PC-3 (cell line): ENCODE results near the gene FCN3. TPM values are rescaled to one million over a fixed set of nuclear protein-coding genes. Genes with fewer than 3 reads are reported as not detected.

Experiments used
- ATAC-seq: fragments of 200-7000 bp; cut with Tn5 transposase; 2 replicates; pipeline ENCODE4 v1.9.1; 2020; ENCODE audit warnings: mild to moderate bottlenecking, moderate library complexity
- BruUV-seq: library from RNA; stranded (reverse); fragments of 400-500 nt; replicated peaks from 2 replicates; lab custom pipeline; 2021; lab: Mats Ljungman, UMichigan
- CTCF ChIA-PET: fragments of 300-600 bp; sonication (Branson Sonifier 250); formaldehyde crosslinking; loops from one replicate; lab custom pipeline; 2022; ENCODE audit warnings: antibody characterized with exemption; lab: Charles Lee
- POLR2A ChIA-PET: fragments of 300-600 bp; sonication (Branson Sonifier 250); formaldehyde crosslinking; loops from one replicate; lab custom pipeline; 2022; ENCODE audit warnings: antibody characterized with exemption; ENCODE audit not compliant: unreplicated experiment; lab: Charles Lee
- DNase-seq: peaks from one replicate; pipeline ENCODE4 v3.0.0-alpha.2; 2015
- H2AFZ ChIP-seq: fragments of 300-600 bp; sonication (generic); 2 replicates; pipeline ENCODE4 v1.6.0; 2016; ENCODE audit warnings: antibody characterized with exemption, low read length
- H3F3A ChIP-seq: fragments of 300-600 bp; sonication (generic); one replicate; pipeline ENCODE4 v1.6.0; 2017; ENCODE audit warnings: antibody characterized with exemption, low read length, control low read depth, mild to moderate bottlenecking; ENCODE audit not compliant: unreplicated experiment
- H3K27ac ChIP-seq: fragments of 300-600 bp; sonication (generic); 2 replicates; pipeline ENCODE4 v1.5.1; 2016; ENCODE audit warnings: mild to moderate bottlenecking, low read length
- H3K27me3 ChIP-seq: fragments of 300-600 bp; sonication (generic); 2 replicates; pipeline ENCODE4 v1.6.1; 2016; ENCODE audit warnings: low read length, mixed read lengths
- H3K36me3 ChIP-seq: fragments of 300-600 bp; sonication (generic); 2 replicates; pipeline ENCODE4 v1.6.1; 2016; ENCODE audit warnings: low read depth, mixed run types, low read length, mixed read lengths
- H3K4me1 ChIP-seq: fragments of 300-600 bp; sonication (generic); 2 replicates; pipeline ENCODE4 v1.5.1; 2016; ENCODE audit warnings: low read length; ENCODE audit not compliant: insufficient read depth
- H3K4me2 ChIP-seq: fragments of 300-600 bp; sonication (generic); 2 replicates; pipeline ENCODE4 v1.6.0; 2016; ENCODE audit warnings: low read length
- H3K4me3 ChIP-seq: fragments of 300-600 bp; sonication (generic); 2 replicates; pipeline ENCODE4 v1.5.1; 2016; ENCODE audit warnings: mild to moderate bottlenecking, low read length, mixed read lengths
- H3K79me2 ChIP-seq: fragments of 300-600 bp; sonication (generic); 2 replicates; pipeline ENCODE4 v1.6.1; 2017; ENCODE audit warnings: low read length, mixed read lengths
- H3K9ac ChIP-seq: fragments of 300-600 bp; sonication (generic); 2 replicates; pipeline ENCODE4 v1.6.0; 2016; ENCODE audit warnings: mild to moderate bottlenecking, low read length
- H3K9me2 ChIP-seq: fragments of 300-600 bp; sonication (generic); replicated peaks from 2 replicates; pipeline ENCODE4 v1.6.1; 2016; ENCODE audit warnings: mixed run types, low read length, mixed read lengths
- H3K9me3 ChIP-seq: fragments of 300-600 bp; sonication (generic); 2 replicates; pipeline ENCODE4 v1.6.1; 2016; ENCODE audit warnings: low read length, mixed read lengths
- H4K20me1 ChIP-seq: fragments of 300-600 bp; sonication (generic); 2 replicates; pipeline ENCODE4 v1.6.1; 2016; ENCODE audit warnings: low read length, mixed read lengths
- CTCF ChIP-seq: fragments of 300-600 bp; sonication (generic); conservative IDR thresholded peaks from 2 replicates; pipeline ENCODE4 v1.5.1; 2017; ENCODE audit warnings: antibody characterized with exemption, low read depth, mild to moderate bottlenecking, low read length
- EZH2 ChIP-seq: fragments of 300-600 bp; sonication (generic); IDR thresholded peaks from one replicate; pipeline ENCODE4 v1.6.1; 2017; ENCODE audit warnings: antibody characterized with exemption, mild to moderate bottlenecking, low read length; ENCODE audit not compliant: unreplicated experiment
- EZH2phosphoT487 ChIP-seq: fragments of 300-600 bp; sonication (generic); IDR thresholded peaks from 2 replicates; pipeline ENCODE4 v1.6.1; 2018; ENCODE audit warnings: mild to moderate bottlenecking, antibody characterized with exemption, low read length, borderline replicate concordance
- intact Hi-C: fragments of 100-400 bp; cut with micrococcal nuclease; formaldehyde crosslinking; loops from 2 replicates; pipeline ENCODE4 v1.9.0; 2023
- total RNA-seq: library from RNA; depleted of rRNA; stranded (reverse); fragments of >200 nt; gene quantifications from 2 replicates; pipeline ENCODE4 v1.2.3, GENCODE V29; 2014

FCN3 gene
- total RNA-seq, 1 experiment from 2014 or later: not detected

GRCh38 chr1:27356277-27356618, 18.4 kb downstream of the FCN3 start:
- intact Hi-C loops: no loop called here
- Histone ChIP-seq H4K20me1 (no peaks in the 10 kb centered on the region), H2AFZ (no peak overlapping the region), H3K36me3 (peaks cover 12% of the 10 kb centered on the region), H3F3A (no peaks in the 10 kb centered on the region), H3K4me1 (no peaks in the 10 kb centered on the region), H3K4me2 (no peak overlapping the region), H3K9me2 (no peaks in the 10 kb centered on the region), H3K79me2 (no peaks in the 10 kb centered on the region), H3K4me3 (no peak overlapping the region), H3K27ac (no peak overlapping the region), H3K9me3 (no peaks in the 10 kb centered on the region), H3K9ac (no peak overlapping the region), H3K27me3 (no peaks in the 10 kb centered on the region)
- CTCF ChIA-PET: no interaction called here
- POLR2A ChIA-PET: no interaction called here
- TF ChIP-seq CTCF (no peak), EZH2 (no peak), EZH2phosphoT487 (no peak)
- BruUV-seq: no TSS peak
- DNase-seq (no peak), ATAC-seq (no peak)

GRCh38 chr1:27355683-27356082, 18.9 kb downstream of the FCN3 start:
- Histone ChIP-seq H3K27ac (no peak overlapping the region), H3K4me2 (no peak overlapping the region), H3F3A (no peaks in the 10 kb centered on the region), H3K9ac (no peak overlapping the region), H4K20me1 (no peaks in the 10 kb centered on the region), H3K36me3 (peaks cover 12% of the 10 kb centered on the region), H3K79me2 (no peaks in the 10 kb centered on the region), H3K4me1 (no peaks in the 10 kb centered on the region), H3K9me2 (no peaks in the 10 kb centered on the region), H2AFZ (no peak overlapping the region), H3K4me3 (no peak overlapping the region), H3K9me3 (no peaks in the 10 kb centered on the region), H3K27me3 (no peaks in the 10 kb centered on the region)
- intact Hi-C loops: no loop called here
- ChIA-PET POLR2A (no interaction called here), CTCF (no interaction called here)
- BruUV-seq: no TSS peak
- TF ChIP-seq CTCF (no peak), EZH2phosphoT487 (no peak), EZH2 (no peak)
- DNase-seq (no peak), ATAC-seq (no peak)

GRCh38 chr1:27353629-27354028, 21.0 kb downstream of the FCN3 start:
- H3K27me3 ChIP-seq: no peaks in the 10 kb centered on the region
- CTCF ChIA-PET: no interaction called here
- ATAC-seq (no peak), DNase-seq (no peak)
- BruUV-seq: no TSS peak
- no peak overlapping the region for H3K9ac ChIP-seq
- no peak overlapping the region for H3K4me2 ChIP-seq
- H3K4me3 ChIP-seq: no peak overlapping the region
- TF ChIP-seq CTCF (no peak), EZH2 (no peak), EZH2phosphoT487 (no peak)
- POLR2A ChIA-PET: no interaction called here
- no peaks in the 10 kb centered on the region for H3K9me2 ChIP-seq
- no peaks in the 10 kb centered on the region for H4K20me1 ChIP-seq
- H3K27ac ChIP-seq: no peak overlapping the region
- no peaks in the 10 kb centered on the region for H3K79me2 ChIP-seq
- H3F3A ChIP-seq: no peaks in the 10 kb centered on the region
- H3K36me3 ChIP-seq: peaks cover 12% of the 10 kb centered on the region
- peaks cover 10% of the 10 kb centered on the region for H3K4me1 ChIP-seq
- intact Hi-C loops: no loop called here
- no peak overlapping the region for H2AFZ ChIP-seq
- H3K9me3 ChIP-seq: no peaks in the 10 kb centered on the region
